Right hindlimb (tissue), 1 donor: Measurements from ENCODE around the gene ADAM10.

Experiments
- DNase-seq: peaks from one replicate; pipeline ENCODE4 v3.0.0-alpha.2; 2018

The ADAM10 gene

DNA sequence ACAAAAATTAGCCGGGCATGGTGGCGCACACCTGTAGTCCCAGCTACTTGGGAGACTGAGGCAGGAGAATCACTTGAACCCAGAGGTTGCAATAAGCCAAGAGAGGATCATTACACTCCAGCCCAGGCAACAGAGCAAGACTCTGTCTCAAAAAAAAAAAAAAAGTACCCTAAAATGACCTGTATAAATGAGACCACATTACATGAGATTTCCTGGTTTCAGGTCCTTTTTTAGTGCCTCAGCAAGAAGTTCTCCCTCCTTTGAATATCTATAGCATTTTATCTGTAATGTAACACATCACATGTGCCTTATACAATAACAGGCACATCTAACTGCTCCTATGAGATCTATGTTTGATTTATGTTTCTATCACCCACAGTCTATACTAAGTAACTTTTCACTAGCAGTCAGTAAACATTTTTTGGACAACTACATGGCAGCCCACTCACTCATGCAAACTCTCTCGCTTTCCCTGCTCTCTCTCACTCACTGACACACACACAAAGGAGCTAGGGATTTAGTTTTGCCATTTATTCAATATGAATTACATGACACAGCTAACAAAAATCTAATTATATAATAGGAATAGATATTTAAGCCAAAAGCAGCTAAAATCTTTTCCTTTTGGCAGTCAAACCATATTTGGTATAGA lies 34.1 kb downstream of the ADAM10 start:
- DNase-seq, result no peak

DNA sequence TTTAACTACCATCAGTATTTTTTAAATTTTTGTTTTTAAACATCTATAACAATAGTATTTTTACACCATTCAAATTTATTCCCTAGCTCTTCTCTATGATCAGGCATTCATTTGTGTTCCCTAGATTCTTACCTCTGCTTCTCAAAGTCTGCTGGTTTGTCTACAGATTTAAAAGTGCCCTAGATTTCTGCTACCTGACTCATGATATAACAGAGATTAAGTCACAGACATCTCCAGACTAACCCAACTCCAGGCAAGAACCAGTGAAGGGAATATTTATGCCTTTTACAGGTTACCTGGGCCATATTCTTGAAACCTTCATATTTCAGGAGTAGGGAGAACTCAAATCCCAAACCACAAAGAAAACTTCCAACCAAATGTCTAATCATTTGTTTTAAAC lies 38.8 kb downstream of the ADAM10 start:
- DNase-seq, result no peak

DNA sequence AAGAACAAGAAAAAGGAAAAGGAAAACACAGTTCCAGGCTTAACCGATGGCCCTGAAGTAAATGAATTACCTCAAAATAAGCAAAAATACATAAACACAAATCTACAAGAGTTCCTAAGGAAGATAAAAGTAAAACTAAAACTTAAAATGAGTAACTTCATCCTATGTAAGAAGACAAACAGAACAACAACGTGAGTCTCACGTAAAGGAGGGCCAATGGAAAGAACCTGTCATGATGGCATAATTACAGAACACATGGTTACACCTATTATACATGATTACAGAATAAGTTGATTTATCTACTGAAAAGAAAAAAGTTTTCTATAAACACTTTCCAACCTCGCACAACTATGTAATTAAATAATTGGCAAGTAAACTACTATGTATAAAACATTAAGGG lies 42.1 kb downstream of the ADAM10 start:
- DNase-seq, result no peak

DNA sequence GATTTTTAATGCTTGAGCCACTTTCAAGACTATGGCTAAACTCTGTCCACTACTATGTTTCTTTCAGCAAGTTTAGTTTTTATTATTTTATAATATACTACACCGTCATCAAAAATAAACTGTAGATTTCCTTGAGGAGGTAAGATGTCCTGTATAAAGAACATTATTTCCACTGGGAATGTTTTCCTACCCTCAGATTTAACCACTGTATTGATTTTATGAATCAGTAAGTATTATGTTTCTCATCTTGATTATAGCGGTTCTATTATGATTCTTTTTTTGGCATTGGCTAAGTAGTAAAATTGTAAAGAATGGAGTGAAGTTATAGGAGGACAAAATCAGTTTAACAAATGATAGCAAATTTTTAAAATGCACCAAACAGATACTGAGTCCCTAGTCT lies 44.4 kb downstream of the ADAM10 start:
- DNase-seq, result no peak

DNA sequence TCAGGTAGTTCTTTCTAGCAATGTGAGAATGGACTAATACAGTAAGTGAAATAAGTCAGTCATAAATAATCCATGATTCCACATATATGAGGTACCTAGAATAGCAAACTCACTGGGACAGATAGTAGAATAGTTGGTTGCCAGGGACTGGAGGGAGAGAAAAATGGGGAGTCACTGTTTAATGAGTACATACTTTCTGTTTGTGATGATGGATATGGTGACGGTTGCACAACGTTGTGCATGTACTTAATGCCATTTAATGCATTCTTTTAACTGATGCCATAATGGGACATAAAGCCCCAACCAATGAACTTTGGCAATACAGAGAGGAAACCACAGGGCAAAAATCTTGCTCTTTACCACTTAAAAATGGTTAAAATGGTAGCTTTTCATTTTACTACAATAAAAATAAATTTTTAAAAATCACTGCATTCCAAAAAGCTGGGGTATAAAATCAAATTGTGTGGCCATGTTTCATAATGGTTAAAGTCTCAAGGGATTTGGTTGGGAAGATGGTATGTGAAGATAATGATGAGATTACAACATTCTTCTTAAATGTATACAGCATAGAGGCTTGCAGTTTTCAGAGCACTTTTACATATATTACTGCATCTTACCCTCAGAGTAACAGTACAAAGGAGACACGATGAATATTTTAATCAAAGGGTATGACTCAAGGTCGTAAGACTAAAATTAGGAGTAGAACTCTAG lies 45.2 kb downstream of the ADAM10 start:
- no peak for DNase-seq

DNA sequence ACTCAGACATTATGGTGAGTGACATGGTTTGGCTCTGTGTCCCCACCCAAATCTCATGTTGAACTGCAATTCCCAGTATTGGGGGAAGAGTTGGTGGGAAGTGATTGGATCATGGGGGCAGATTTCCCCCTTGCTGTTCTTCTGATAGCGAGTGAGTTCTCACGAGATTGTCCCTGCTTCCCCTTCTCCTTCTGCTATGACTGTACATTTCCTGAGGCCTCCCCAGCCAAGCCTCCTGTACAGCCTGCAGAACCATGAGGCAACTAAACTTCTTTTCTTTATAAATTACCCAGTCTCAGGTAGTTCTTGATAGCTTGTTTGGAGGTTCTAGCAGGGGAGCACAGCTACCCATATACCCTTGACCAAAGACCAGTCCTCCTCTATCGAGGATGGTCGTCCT lies 45.9 kb downstream of the ADAM10 start:
- DNase-seq, result no peak

DNA sequence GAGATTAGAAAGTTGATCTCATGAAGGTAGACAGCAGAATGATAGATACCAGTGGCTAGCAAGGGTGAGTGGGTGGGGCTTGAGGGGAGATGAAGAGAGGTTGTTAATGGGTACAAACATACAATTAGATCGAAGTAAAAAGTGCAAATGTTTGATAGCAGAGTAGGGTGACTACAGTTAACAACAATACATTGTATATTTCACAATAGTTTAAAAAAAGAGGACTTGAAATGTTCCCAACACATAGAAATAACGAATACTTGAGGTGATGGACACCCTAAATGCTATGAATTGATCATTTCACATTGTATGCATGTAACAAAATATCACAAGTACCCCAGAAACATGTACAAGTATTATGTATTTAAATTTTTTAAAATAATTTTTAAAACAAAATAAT lies 47.3 kb downstream of the ADAM10 start:
- DNase-seq, result no peak

DNA sequence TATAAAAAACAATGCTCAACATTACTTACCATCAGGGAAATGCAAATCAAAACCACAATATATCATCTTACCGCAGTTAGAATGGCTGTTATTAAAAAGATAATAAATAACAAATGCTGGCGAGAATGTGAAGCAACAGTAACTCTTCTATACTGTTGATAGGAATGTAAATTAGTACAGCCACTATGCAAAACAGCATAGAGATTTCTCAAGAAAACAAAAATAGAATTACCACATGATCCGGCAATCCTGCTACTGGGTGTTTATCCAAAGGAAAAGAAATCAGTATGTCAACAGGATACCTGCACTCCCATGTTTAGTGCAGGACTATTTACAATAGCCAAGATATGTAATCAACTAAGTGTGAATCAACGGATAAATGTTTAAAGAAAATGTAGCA lies 48.1 kb downstream of the ADAM10 start:
- DNase-seq, result no peak

DNA sequence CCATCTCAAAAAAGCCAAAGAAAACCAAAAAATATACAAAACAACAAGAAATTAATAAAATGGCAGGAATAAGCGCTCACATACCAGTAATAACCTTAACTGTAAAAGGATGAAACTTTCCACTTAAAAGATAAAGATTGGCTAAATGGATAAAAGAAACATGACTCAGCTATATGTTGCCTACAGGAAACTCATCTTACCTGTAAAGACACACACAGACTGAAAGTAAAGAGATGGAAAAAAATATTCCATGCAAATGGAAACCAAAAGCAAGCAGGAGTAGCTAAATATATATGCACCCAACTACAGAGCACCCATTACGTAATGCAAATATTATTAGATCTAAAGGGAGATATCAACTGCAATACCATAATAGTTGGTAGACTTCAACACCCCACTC lies 49.7 kb downstream of the ADAM10 start:
- no peak for DNase-seq

DNA sequence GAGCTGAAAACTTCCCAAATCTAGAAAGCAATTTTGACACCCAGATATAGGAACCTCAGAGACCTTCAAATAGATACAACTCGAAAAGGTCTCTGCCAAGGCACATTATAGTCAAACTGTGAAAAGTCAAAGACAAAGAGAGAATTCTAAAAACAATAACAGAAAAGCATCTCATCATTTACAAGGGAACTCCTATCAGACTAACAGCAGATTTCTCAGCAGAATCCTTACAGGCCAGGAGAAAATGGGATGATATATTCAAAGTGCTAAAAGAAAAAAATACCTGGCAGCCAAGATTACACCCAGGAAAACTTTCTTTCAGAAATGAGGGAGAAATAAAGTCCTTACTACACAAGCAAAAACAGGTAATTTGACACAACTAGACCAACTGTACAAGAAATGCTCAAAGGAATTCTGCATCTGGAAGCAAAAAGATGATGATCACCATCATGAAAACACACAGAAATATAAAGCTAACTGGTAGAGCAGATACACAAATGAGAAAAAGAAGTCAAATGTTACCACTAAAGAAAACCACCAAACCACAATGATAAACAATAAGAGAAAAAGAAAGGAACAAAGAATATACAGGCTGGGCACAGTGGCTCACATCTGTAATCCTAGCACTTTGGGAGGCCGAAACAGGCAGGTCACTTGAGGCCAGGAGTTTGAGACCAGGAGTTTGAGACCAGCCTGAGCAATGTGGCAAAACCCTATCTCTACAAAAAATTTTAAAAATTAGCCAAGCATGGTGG lies 50.4 kb downstream of the ADAM10 start:
- DNase-seq, result no peak

DNA sequence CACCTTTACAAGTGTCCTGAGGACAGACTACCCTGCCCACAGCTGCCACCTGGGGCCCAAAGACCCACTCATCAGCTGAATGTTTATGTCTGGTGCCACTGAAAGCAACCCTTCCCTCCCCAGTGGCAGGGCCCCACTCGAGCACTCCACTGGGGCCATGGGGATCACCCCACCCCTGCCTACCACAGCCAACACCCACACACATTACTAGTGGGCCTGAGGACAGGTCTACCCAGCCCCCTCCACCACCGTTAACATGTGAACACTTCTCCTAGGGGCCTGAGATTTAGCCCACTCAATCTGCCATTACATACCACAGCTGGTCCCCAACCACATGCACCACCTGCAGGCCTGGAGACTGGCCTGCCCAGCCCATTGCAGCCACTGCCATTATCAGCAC lies 52.3 kb downstream of the ADAM10 start:
- DNase-seq, result no peak

DNA sequence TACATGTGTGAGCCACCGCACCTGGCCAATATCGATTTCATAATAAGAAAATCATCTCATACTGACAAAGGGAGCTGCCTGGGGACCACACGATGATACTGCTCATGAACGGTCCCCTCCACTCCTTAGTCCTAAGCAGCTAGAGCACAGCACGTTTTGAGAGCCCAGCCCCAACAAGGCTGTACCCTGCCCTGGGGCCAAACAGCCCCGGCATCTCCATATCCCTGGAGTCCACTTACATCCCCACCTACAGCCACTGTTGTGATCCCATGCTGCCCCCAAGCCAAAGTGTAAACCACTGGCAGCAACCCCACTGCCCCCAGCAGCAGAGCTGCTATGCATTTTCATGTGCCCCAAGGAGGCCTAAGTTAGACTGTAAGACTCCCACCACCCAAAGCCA lies 52.8 kb downstream of the ADAM10 start:
- DNase-seq, result no peak

DNA sequence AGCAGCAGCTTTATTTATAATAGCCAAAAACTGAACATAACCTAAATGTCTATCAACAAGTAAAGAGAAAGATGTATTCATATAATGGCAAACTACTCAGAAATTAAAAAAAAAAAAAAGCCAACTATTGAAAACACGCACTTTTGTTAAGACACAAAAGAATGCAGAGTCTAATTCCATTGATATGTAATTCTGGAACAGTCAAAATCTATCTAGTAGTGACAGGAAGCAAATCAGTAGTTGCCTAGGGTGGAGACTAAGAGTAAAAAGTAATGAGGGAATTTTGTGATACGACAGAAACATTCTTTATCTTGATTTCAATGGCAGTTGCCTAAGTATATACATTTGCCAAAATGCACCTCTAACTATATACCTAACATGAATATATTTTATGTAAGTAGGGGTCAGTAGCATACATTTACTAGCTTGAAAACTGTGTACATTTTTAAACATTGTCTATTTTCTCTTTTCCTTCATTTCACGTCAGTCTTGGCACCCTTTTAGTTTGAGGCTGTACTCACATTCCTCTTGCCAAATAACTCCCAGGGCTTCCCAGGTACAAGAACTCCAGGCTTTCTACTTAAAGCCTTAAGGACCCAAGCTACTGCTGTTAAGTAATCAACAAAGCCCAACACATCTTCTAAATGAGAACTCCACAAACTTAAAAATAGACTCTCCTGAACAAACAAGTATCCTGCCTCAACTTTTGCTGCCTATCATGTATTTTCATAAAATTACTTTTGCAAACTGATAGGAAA lies 54.7 kb downstream of the ADAM10 start:
- DNase-seq, result no peak

DNA sequence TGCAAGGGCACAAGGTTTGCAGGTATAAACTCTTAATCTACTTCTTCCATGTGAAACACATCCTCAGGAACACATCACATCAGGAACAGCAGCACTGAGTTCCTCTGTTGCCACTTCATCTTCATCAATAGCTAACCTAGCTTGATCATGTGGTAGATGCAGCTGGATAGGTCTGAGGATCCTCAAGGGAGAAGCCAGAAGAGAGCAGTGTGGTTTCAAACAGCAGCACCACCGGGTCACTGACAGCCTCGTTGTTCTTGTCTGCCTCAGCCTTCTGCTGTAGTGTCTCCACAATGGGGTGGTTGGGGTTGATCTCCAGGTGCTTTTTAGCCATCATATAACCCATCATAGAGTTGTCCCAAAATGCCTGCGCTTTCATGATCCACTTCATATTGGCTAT lies 58.8 kb downstream of the ADAM10 start:
- DNase-seq, result no peak

DNA sequence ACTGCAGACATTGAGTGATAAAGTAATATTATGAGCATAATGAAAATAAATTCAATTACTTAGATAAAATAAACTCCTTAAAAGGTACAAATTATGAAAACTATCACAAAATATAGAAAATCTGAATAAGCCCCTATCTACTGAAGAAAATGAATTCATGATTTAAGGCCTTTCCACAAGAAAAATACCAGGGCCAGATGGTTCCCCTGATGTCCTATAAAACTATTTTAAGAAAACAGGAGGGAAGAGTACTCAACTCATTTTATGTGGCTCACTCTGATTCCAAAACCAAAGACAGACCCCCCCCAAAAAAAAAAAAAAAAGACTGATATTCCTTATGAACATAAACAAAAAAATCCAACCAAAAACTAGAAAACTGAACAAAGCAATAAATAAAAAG lies 59.9 kb downstream of the ADAM10 start:
- no peak for DNase-seq

DNA sequence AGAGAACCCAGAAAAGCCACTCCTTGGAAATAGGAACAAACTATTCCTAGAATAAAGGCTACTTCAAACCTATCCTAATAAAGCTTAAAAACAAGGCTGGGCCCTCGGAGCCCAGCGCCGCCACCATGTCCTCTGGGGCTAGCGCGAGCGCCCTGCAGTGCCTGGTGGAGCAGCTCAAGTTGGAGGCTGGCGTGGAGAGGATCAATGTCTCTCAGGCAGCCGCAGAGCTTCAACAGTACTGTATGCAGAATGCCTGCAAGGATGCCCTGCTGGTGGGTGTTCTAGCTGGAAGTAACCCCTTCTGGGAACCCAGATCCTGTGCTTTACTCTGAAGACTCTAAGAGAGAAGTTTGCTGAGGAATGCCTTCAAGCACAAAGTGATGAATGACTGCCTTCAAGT lies 63.2 kb downstream of the ADAM10 start:
- no peak for DNase-seq

DNA sequence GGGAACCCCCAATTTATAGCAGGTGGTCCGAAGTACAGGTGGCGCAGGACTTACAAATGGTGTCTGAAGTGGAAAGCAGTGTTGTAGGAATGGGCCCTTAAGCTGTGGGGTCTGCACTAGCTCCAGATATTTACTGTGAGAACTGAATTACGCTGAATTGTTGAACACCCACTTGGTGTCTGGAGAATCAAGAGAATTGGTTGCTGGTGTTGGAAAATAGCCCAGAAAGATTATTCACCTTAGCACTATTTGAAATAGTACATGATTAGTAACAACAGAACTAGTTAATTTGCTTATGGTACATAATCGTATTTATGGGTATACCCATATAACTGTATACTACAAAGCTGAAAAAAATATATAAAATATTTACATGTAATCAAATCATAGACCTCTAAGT lies 64.8 kb downstream of the ADAM10 start:
- no peak for DNase-seq

DNA sequence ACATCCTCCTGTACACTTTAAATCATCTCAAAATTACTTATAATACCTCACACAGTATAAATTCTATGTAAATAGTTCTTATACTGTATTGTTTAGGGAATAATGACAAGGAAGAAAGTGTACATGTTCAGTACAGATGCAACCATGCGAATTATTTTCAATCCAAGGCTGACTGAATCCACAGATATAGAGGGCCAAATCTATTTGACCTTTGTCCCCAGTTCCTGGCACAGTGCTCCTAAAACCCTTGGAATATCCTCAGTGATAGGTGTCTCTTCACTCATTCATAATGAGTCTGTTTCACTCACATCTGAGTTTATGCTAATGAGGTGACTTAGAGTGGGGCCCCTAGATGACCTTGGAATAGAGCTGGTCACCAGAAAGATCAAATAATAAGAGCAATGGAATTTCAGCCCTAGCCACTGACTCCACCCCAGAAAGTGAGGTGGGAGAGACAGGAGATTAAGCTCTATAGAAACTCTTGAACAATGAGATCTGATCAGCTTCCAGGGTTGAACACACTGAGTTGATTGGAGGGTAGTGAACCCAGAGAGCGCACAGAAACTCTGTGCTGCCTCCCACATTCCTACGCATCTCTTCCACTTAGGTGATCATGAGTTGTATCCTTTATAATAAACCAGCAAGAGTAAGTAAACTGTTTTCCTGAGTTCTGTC lies 65.3 kb downstream of the ADAM10 start:
- no peak for DNase-seq

DNA sequence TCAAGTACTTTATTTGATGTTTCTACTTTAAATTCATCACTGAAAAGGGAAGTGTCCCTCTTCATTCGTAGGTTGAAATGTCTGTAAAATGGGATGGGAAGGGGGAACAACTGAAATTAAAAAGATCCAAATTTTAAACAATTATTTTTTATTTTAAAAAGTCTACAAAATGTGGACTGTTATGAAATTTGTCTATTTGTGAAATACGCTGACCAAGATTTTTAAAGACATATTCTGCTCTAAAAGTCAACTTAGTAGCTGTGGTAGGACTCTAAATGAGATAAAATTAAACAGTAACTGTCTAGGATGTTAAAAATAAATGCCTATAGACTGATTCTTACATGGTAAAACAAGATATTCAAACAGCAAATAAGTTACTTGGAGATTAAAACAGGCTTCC lies 67.3 kb downstream of the ADAM10 start:
- no peak for DNase-seq

DNA sequence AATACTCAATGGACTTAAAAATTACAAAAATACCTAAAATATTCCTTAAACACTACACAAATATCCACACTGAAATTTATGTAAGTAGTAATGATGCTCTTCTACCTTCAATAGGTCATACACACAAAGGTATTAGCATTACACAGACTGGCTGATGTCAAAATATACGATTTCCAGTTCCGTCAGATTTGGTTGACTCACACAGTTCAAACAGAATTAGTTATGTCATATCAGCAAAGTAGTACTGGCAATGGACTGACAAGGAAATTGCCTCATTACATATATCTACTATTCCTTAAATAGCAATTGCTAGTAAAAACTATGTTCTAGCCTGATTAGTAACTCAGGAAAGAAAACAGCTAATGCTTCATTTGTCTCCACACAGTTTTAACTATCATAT lies 70.8 kb downstream of the ADAM10 start:
- no peak for DNase-seq

DNA sequence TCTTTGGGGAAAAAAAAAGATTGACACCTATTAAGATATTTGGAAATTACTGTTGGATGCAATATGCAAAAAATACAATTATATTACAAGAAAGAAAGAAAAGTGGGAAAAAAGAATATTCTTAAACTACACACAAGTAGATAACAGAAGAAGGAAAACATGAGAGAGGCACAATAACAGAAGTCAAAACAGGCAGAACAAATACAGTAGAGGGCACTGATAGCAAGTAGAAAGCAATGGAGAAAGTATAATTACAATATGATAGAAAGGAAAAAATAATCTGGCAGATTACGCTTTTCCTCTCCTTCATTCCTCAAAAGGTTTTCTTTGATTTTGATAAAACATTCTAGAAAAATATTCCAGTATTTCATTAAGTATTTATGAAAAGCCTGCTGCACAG lies 72.1 kb downstream of the ADAM10 start:
- no peak for DNase-seq

DNA sequence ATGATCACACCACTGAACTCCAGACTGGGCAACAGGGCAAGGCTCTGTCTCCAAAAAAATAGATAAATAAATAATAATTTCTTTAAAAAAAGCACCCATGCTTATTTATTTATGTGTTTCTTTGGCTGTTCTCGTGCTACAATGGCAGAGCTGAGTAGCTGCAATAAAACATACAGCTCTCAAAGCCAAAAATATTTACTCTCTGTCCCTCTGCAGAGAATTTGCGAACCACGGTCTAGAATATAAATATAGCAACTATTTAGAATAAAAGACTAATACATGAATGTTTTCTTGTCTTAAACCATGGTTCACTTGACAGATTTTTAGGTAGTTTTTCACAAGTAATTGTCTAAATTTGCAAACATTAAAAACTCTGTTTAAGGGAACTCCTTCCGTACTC lies 72.7 kb downstream of the ADAM10 start:
- no peak for DNase-seq

DNA sequence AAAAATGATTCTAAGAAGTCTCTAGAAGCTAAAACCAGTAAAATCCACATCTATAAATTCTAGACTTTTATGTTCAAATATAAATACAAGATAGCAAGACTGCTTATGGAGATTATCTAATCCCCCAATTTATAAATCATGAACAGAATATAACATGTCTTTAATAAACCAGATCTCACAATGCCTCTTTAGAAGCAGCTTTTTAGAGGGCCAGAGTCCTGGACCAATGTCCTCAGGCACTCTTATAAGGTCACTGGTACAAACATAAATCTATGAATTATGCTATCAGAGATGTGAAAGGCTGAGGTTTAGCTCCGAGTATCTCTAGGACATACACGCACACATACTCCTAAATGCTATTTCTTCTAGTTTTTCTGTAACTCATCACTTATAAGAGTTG lies 78.3 kb downstream of the ADAM10 start:
- DNase-seq, result no peak
